Heart left ventricle (tissue), 16 donors: ENCODE results near the gene GADL1. TPM values are rescaled to one million over a fixed set of nuclear protein-coding genes. Genes with fewer than 3 reads are reported as not detected.

Experiments used
- ATAC-seq, 4 donors: fragments of 200-7000 bp; cut with Tn5 transposase; one replicate each; pipeline ENCODE4 v1.9.1; 2020 to 2022; ENCODE audit warnings: moderate library complexity in 4 of 4, mild to moderate bottlenecking in 3 of 4, moderate number of reproducible peaks in 1 of 4
- DNase-seq, 5 donors: peaks; one replicate each; pipeline ENCODE4 v3.0.0-alpha.2; 2020
- H3K27ac ChIP-seq, 12 donors: fragments of 200-600 bp; sonication (generic) in 4 of 12; one replicate each; pipeline versions ENCODE4 v1.5.0 to v1.8.0; 2016 to 2022; ENCODE audit warnings: mild to moderate bottlenecking in 2 of 12
- H3K27me3 ChIP-seq, 9 donors: fragments of 200-600 bp; sonication (generic) in 2 of 9; one replicate each; pipeline versions ENCODE4 v1.5.1 to v1.8.0; 2016 to 2022; ENCODE audit warnings: mild to moderate bottlenecking in 3 of 9
- H3K36me3 ChIP-seq, 9 donors: fragments of 200-600 bp; sonication (generic) in 2 of 9; one replicate each; pipeline versions ENCODE4 v1.5.0 to v1.8.0; 2018 to 2022; ENCODE audit warnings: mild to moderate bottlenecking in 2 of 9
- H3K4me1 ChIP-seq, 12 donors: fragments of 200-600 bp; sonication (generic) in 4 of 12; one replicate each; pipeline versions ENCODE4 v1.5.0 to v1.8.0; 2016 to 2022; ENCODE audit warnings: mild to moderate bottlenecking in 3 of 12
- H3K4me3 ChIP-seq, 12 donors: fragments of 200-600 bp; sonication (generic) in 4 of 12; one replicate each; pipeline versions ENCODE4 v1.5.0 to v1.8.0; 2017 to 2022; ENCODE audit warnings: mild to moderate bottlenecking in 9 of 12, moderate library complexity in 4 of 12
- H3K9me3 ChIP-seq, 12 donors: fragments of 200-600 bp; sonication (generic) in 4 of 12; one replicate each; pipeline versions ENCODE4 v1.5.0 to v1.8.0; 2016 to 2022; ENCODE audit warnings: mild to moderate bottlenecking in 1 of 12
- CTCF ChIP-seq, 12 donors: fragments of 200-600 bp; sonication (generic) in 4 of 12; IDR thresholded peaks; one replicate each; pipeline versions ENCODE4 v1.5.0 to v1.8.0; 2018 to 2022; ENCODE audit warnings: antibody characterized with exemption in 12 of 12, mild to moderate bottlenecking in 5 of 12
- POLR2A ChIP-seq, 2 donors: fragments of 450-650 bp; IDR thresholded peaks; one replicate each; pipeline ENCODE4 v1.6.1; 2017; ENCODE audit warnings: antibody characterized with exemption in 2 of 2, mild to moderate bottlenecking in 2 of 2, moderate library complexity in 2 of 2
- WGBS, 4 donors: extraction: QIAGEN DNeasy Blood & Tissue Kit in 2 of 4; methylation state at CpG; one replicate each; pipeline versions ENCODE4 v1.1.5 to v1.1.7; 2013 to 2018; 5-methylcytosine and 5-hydroxymethylcytosine counted together
- intact Hi-C, 10 donors: fragments of 100-400 bp; cut with DNase I; formaldehyde crosslinking; loops; one replicate each; pipeline versions ENCODE4 v1.11.1 to v1.14.2; 2022
- polyA plus RNA-seq, 2 donors: library from polyadenylated mRNA; stranded (reverse); fragments of 200-250 nt; gene quantifications; one replicate each; pipeline ENCODE4 v1.2.3, GENCODE V29; 2013
- total RNA-seq, 9 donors: library from RNA; depleted of rRNA in 2 of 9; stranded (reverse); fragments of >200 nt in 2 of 9; fragmentation: NEBNext Ultra II Directional in 3 of 9; extraction: Animal tissue kit (Norgen Biotek cat#: 25700) in 3 of 9; gene quantifications; one replicate each; pipeline versions ENCODE4 v1.1.0 to v1.2.4, GENCODE V29; 2016 to 2023
- donor health status: ischemic (EF 13 %, LVEDD 7.1; RV severe dilation, severe dysfunction).
- donor health status: healthy with polysubstance abuse.
- donor health status: DM: no; HTN: yes; CAD: no.
- donor health status: DM: no; HTN: no; CAD: no.
- donor health status: ischemic (EF 25% LVEDD 6.9; RV normal size, moderate dysfunction).
- donor health status: ischemic (EF 25% LVEDD 5.7; RV mildly dilated, moderate dysfunction).
- donor health status: healthy.
- donor health status: DM: yes; HTN: yes; CAD: no.
- donor health status: ischemic (EF 35%, LVEDD 5.7; RV mildly dilated, moderate dysfunction).
- donor health status: nonischemic (EF 11% LVEDD 7.7; RV severe dilation, severe dysfunction).
- donor health status: DM: yes; HTN: yes; CAD: no.
- donor health status: PGD.
- donor health status: ischemic (EF 29% LVEDD 5.4; RV normal size, mild dysfunction).
- donor health status: nonischemic (EF 23%, LVEDD 6.1; RV moderate dilation, normal function).

GADL1 gene
- total and polyA plus RNA-seq, 11 donors, result 0.03 to 0.59 (median 0.18) TPM; not detected in 3

- Histone ChIP-seq H3K27ac (no peak overlapping the region), H3K27me3 (no peaks in the 10 kb centered on the region), H3K9me3 (peaks cover 0 to 9% (median 0%) of the 10 kb centered on the region in 12 donors), H3K4me3 (no peak overlapping the region), H3K4me1 (peaks cover 0 to 25% (median 12%) of the 10 kb centered on the region in 12 donors), H3K36me3 (peaks cover 0 to 41% (median 4%) of the 10 kb centered on the region in 9 donors)
- ATAC-seq (no peak), DNase-seq (no peak)
- intact Hi-C loops, result no loop called here
- TF ChIP-seq CTCF (IDR thresholded peaks at IDR 0.05), result no peak
- no peak for TF ChIP-seq POLR2A (IDR thresholded peaks at IDR 0.05)
- 91 to 96% (median 96%) methylated on average over 3 of the region's 3 CpGs for WGBS, 4 donors
These were observed 193.6 kb downstream of the GADL1 start for GRCh38 chr3:30700702-30701321.

DNA sequence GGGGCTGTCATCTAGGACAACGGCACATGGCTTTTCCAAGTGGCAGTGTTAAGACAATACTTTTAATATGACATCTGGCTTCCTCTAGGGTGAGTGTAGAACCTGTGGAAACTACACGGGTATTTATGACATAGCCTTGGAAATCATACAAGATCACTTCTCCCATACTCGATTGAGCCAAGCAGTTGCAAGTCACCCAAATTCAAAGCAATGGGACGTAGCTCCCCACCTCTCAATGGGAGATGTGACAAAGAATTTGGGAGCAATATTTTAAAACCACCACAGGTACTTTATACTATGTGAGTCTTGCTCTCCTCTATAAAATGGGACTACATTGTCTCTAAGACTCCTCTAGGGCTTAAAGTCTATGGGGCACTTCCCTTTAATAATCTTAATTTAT is 194.5 kb downstream of the GADL1 start:
- no peak for DNase-seq
- Histone ChIP-seq H3K36me3 (peaks cover 0 to 50% (median 13%) of the 10 kb centered on the region in 9 donors), H3K4me3 (no peak overlapping the region), H3K4me1 (peaks cover 0 to 28% (median 14%) of the 10 kb centered on the region in 12 donors), H3K27me3 (no peaks in the 10 kb centered on the region), H3K9me3 (peaks cover 0 to 9% (median 0%) of the 10 kb centered on the region in 12 donors), H3K27ac (no peak overlapping the region)
- TF ChIP-seq CTCF (IDR thresholded peaks at IDR 0.05) (no peak), POLR2A (IDR thresholded peaks at IDR 0.05) (no peak)
- WGBS, 4 donors, result 91 to 99% (median 94%) methylated on average over 4 of the region's 4 CpGs
- no peak for ATAC-seq
- intact Hi-C loops, result loop anchor here in 8 of 10 donors (5.0 to 10.0 kb wide), 11 partner anchors 185 to 658 kb away; no protein-coding TSS in a partner anchor

DNA sequence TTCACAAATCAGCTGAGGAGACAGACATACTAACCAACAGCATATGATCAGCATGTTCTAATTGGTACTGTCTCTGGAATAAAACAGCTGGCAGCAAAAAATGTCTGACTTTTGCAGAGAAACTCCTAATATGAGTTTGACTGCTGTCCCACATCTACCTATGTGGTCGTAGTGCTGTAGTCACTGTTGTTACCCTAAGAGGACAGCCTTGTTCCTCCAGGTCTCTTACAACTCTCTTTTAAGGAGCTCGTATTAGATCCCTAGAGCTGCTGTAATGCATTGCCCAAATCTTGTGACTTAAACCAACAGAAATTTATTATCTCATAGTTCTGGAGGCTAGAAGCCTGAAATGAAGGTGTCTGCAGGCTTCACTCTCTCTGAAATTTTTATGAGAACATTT is 195.9 kb downstream of the GADL1 start:
- Histone ChIP-seq H3K36me3 (peaks cover 0 to 63% (median 26%) of the 10 kb centered on the region in 9 donors), H3K4me3 (no peak overlapping the region), H3K4me1 (peaks cover 2 to 33% (median 15%) of the 10 kb centered on the region in 12 donors), H3K27me3 (no peaks in the 10 kb centered on the region), H3K9me3 (peaks cover 0 to 8% (median 0%) of the 10 kb centered on the region in 12 donors), H3K27ac (no peak overlapping the region)
- ATAC-seq (no peak), DNase-seq (no peak)
- WGBS, 4 donors, result 50 to 76% (median 73%) methylated on average over 2 of the region's 2 CpGs
- TF ChIP-seq CTCF (IDR thresholded peaks at IDR 0.05) (no peak), POLR2A (IDR thresholded peaks at IDR 0.05) (no peak)
- intact Hi-C loops, result loop anchor here in 8 of 10 donors (5.0 to 10.0 kb wide), 11 partner anchors 184 to 656 kb away; no protein-coding TSS in a partner anchor

GRCh38 chr3:30696896-30697295 is 197.6 kb downstream of the GADL1 start:
- peak overlapping the region in 8 of 12 donors; percentile 14 to 75 (median 50) for H3K27ac ChIP-seq
- WGBS, 4 donors, result 37 to 50% (median 44%) methylated on average over 2 of the region's 2 CpGs
- H3K4me3 ChIP-seq, result no peak overlapping the region
- peaks cover 0 to 80% (median 38%) of the 10 kb centered on the region in 9 donors for H3K36me3 ChIP-seq
- ATAC-seq, result no peak
- H3K4me1 ChIP-seq, result peaks cover 2 to 48% (median 24%) of the 10 kb centered on the region in 12 donors
- intact Hi-C loops, result loop anchor here in 9 of 10 donors (2.0 to 10.0 kb wide), 12 partner anchors 182 to 655 kb away; no protein-coding TSS in a partner anchor
- no peaks in the 10 kb centered on the region for H3K27me3 ChIP-seq
- TF ChIP-seq POLR2A (IDR thresholded peaks at IDR 0.05) (no peak), CTCF (IDR thresholded peaks at IDR 0.05) (no peak)
- DNase-seq, result no peak
- H3K9me3 ChIP-seq, result no peaks in the 10 kb centered on the region
